ENCODE results near the gene SORBS2.

GRCh38 chr4:185726931-185727330, 85.1 kb downstream of the SORBS2 start:
- TF ChIP-seq CTCF (IDR thresholded peaks at IDR 0.05), result no peak
- no peak for TF ChIP-seq TCF7L2 (IDR thresholded peaks at IDR 0.05; ENCODE audit: low read depth, low read length)
- TF ChIP-seq POLR2AphosphoS5 (IDR thresholded peaks at IDR 0.05; ENCODE audit: low read depth, low read length), result no peak
